Activated CD8-positive, alpha-beta memory T cell treated with anti-CD3 and anti-CD28 coated beads for 48 hours (primary cell): ENCODE measurements around the gene CLEC4G.

Experiments
- DNase-seq, 3 experiments: peaks; one replicate each; pipeline ENCODE4 v3.0.0-alpha.2; 2020; ENCODE audit warnings: low read depth in 2 of 3, low spot score in 2 of 3

Gene CLEC4G

GRCh38 chr19:7729831-7730285 lies 2.1 kb downstream of the CLEC4G start:
- no peak for DNase-seq

GRCh38 chr19:7729211-7729610 lies 2.7 kb downstream of the CLEC4G start:
- no peak for DNase-seq

- no peak for DNase-seq
Measured at GRCh38 chr19:7725791-7726190, 6.1 kb downstream of the CLEC4G start.

- no peak for DNase-seq
Measured at GRCh38 chr19:7722231-7722651, 9.7 kb downstream of the CLEC4G start.

- no peak for DNase-seq
Measured at GRCh38 chr19:7720351-7720750, 11.6 kb downstream of the CLEC4G start.

GRCh38 chr19:7718668-7719067 lies 13.2 kb downstream of the CLEC4G start:
- DNase-seq, result no peak

- no peak for DNase-seq
Measured at GRCh38 chr19:7716762-7717161, 15.1 kb downstream of the CLEC4G start.

- DNase-seq, result no peak
Measured at GRCh38 chr19:7715671-7716070, 16.2 kb downstream of the CLEC4G start.

- DNase-seq, result no peak
Measured at GRCh38 chr19:7710616-7711015, 21.3 kb downstream of the CLEC4G start.

- no peak for DNase-seq
Measured at GRCh38 chr19:7709932-7710460, 21.9 kb downstream of the CLEC4G start.

GRCh38 chr19:7706955-7707456 lies 24.9 kb downstream of the CLEC4G start:
- DNase-seq, result no peak

GRCh38 chr19:7706188-7706954 lies 25.5 kb downstream of the CLEC4G start:
- no peak for DNase-seq

- peak; percentile 30 to 57 (median 50) for DNase-seq
Measured at GRCh38 chr19:7705387-7706187, 26.3 kb downstream of the CLEC4G start.

- DNase-seq, result no peak
Measured at GRCh38 chr19:7704280-7705060, 27.4 kb downstream of the CLEC4G start.

GRCh38 chr19:7703332-7703731 lies 28.6 kb downstream of the CLEC4G start:
- DNase-seq, result no peak

- no peak for DNase-seq
Measured at GRCh38 chr19:7701654-7702457, 30.1 kb downstream of the CLEC4G start, which contains the start of gene FCER2. FCER2 (minus strand) TSS chr19:7702131; CDS start chr19:7699760, 2,371 bp downstream.

GRCh38 chr19:7701049-7701653 lies 30.8 kb downstream of the CLEC4G start:
- no peak for DNase-seq

- DNase-seq, result peak in 1 of 3 experiments; percentile 44
Measured at GRCh38 chr19:7699417-7700401, 32.2 kb downstream of the CLEC4G start.
